Activated CD4-positive, alpha-beta T cell treated with anti-CD3 and anti-CD28 coated beads, Interleukin-2, amount 50 U/mL, for 4 hours (primary cell): ENCODE measurements around the gene MRPL43.

Experiments used
- DNase-seq, 2 experiments: peaks; one replicate each; pipeline ENCODE4 v3.0.0-alpha.2; 2020

Gene MRPL43

DNA sequence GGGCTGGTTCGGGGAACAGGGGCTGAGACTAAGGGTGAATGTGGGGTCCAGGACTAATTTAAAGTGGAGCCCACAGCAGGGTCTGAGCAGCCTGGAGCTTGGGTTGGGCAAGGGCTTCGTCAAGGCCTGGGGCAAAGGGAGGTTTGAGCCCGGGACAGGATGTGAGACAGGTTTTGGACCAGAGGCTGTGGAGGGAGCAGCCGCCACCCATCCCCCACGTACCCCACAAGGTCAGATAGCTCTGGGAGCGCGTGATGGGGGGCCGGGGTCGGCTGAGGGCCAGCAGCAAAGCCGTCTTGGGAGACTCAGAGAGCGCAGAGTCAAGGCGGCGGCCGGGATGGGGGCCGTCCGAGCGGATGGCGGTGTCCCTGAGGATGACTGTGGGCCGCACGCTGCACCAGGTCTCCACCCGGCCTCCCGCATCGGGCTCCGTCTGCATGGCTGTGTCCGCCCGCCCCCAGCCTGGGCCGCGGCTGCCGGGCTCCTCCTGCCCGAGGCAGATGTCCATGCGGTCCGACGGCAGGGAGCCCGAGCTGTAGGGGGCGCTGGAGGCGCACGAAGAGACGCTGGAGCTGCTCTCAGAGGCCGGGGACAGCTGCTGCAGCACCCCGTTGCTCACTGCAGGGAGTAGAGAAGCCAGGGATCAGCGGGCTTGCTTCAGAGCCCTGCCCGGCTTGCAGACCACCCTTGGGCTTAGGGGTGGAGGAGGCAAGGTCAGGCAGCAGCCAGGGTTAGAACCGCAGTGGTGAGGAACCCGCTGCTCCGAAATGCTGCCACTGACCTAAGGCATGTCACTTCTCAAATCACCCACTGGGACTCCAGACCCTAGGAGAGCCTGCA, 31.5 kb upstream of the MRPL43 start:
- DNase-seq = peak; percentile 65 to 70

DNA sequence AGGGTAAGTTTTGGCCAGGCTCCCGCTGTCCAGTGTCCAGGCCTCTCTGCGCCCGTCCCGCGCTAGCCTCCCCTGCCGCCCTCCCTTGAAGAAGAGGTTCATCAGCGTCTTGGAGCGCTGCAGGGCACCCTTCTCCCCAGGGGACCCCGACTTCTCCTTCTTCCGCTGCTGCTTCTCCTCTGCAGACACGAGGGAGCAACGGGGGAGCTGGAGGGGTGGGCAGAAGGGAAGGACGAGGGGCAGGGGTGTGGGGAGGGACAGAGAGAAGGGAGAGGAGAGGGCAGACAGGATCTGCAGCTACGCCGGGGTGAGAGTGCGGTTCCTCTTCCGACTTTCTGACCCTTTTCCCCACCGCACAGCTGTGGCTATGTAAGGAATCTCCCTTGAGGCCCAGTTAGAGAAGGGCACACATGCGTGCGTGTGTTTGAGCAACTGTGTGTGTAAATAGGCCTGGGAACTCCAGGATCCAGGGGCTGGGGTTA, 30.9 kb upstream of the MRPL43 start:
- DNase-seq = no peak

DNA sequence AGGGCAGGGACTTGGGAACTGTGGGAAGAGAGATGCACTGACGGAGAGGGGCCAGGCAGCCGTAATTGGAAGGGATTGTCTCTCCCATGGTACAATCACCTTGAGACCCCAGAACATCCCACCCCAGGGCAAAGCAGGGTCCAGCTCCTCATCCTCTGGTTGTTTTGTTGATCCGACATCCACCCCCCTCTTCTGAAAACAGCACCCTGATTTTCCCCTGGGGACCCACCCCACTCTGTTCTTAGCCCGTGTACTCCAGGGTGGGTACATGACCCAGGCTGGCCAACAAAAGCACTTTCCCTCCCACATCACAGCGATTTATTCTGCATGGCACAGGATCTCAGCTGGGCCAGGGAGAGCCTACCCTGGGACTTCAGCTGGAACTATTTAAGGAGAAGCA, 29.5 kb upstream of the MRPL43 start:
- DNase-seq = no peak

DNA sequence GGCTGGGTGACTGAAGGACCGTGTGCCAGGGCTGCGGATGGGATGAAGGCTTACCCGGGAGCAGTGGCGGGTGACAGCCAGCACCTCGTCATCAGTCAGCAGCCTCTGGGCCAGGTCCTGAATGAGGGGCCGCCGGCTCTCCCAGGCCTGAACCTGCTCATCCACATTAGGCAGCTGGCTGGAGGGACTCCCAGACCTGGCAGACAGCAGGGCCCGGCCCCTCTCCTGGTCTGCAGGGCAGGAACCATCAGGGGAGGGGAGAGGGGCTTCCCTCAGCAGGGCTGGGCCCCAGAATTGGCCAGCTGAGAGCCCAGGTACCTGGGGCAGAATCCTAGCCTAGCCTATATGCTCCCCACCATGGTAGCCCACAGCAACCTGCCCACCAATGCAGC, 28.3 kb upstream of the MRPL43 start:
- no peak for DNase-seq

DNA sequence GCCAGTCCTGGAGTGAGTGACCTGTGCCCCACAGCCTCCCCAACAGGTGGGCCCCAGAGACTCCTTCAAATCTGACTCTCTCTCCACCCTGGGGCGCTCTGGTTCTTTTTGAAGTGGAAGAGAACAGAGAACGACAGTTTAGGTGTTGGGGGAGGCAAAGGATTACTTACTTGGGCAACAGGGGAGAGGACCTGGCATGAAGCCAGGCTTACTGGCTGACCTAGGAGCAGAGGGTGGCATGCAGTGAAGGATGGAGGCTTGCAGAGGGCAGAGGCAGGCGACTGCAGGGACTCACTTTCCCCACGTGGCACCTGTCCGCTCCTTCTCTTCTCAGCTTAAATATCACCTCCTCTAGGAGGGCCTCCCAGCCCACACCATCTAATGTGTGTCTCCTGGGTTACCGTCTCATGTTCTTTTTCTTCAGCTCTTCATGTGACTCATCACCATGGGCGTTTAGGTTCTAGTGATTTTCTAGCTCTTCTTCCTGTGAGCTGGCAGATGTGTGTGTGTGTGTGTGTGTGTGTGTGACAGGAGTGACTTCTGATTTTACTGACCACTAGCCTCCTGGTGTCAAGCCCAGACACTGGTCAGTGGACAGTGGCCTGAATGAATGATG, 27.8 kb upstream of the MRPL43 start:
- DNase-seq = no peak

DNA sequence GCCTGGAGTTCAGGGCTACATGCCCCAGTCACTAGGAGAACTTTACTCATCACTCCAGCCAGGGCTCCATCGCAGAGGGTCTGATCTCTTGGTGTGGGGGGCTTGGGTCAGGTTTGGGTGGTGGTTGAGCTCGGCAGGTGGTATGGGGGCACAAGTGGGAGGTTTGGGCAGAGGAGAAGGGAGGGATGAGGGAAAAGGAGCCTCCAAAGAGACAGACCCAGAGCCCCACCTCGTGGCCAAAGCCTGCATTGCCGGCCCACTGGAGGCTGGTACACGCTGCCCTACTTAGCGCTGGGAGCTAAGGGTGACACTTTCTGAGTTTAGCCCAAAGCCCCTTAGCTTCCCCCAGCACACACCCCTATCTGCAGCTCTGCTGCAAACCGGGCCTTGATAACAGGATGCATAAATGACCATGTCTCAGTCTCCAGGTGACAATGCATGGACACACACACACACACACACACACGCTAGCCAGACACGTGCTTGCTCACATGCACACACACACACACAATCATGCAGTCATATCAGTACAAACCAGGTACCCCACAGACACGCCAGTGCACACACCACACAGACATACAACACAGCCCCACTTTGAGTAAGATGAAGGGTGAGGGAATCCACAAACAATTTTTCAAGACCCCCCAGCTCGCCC, 27.1 kb upstream of the MRPL43 start:
- peak; percentile 65 to 75 for DNase-seq

DNA sequence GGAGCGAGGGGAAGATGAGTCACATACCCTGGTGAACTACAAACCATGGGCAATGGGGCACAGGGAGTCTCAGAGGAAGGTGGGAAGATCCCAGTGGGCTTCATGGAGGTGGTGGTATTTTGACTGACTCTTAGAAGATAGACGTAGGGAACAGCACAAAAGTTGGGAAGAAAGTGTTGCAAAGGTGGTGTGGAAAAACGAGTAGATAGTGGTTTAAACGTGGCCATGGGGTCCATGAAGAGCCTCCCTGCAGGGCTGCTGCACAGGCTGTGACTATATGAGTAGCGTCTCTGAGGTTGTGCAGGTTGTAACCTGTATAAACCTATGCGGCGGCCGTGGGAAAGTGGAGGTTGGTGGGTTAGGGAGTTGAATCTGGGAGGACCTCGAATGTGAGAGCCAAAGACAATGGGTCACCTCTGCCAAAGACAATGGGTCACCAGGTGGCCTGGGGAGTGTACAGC, 26.1 kb upstream of the MRPL43 start:
- DNase-seq = no peak

DNA sequence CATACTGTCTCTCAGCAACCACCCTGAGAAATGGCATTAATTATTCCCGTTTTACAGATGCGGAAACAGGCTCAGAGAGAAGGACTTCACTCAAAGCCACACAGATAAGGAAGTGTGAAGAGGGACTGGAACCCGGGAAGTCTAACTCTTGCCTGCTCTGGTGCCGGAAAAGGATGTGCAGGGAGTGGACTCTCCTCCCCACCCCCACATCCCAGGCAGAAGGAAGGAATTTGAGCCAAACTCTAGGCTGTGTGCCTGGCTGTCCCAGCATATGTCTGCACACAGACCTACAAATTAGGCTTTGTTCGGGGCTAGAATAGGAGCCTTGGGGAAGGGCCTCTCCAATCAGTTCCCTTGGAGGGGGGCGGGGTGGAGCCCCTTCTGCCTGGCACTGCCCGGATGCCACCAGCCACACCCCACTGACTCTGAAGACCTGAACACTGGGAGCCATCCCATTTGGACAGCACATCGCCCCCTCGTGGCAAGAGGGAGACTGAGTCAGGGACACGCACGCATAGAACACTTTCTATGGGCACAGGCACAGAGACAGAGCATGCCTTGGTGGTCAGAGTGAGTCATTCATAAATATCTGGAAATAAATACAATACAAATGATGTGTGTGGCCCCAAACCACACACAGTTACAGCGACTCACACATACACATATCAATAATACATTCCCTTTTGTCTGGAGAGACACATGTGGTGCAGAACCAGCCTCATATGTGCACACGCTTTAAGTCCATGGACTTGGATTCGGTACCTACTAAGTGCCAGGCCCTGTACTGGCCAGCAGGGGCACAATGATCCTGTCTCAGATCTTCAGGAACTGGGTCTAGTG, 25.4 kb upstream of the MRPL43 start:
- peak; percentile 71 to 75 for DNase-seq

DNA sequence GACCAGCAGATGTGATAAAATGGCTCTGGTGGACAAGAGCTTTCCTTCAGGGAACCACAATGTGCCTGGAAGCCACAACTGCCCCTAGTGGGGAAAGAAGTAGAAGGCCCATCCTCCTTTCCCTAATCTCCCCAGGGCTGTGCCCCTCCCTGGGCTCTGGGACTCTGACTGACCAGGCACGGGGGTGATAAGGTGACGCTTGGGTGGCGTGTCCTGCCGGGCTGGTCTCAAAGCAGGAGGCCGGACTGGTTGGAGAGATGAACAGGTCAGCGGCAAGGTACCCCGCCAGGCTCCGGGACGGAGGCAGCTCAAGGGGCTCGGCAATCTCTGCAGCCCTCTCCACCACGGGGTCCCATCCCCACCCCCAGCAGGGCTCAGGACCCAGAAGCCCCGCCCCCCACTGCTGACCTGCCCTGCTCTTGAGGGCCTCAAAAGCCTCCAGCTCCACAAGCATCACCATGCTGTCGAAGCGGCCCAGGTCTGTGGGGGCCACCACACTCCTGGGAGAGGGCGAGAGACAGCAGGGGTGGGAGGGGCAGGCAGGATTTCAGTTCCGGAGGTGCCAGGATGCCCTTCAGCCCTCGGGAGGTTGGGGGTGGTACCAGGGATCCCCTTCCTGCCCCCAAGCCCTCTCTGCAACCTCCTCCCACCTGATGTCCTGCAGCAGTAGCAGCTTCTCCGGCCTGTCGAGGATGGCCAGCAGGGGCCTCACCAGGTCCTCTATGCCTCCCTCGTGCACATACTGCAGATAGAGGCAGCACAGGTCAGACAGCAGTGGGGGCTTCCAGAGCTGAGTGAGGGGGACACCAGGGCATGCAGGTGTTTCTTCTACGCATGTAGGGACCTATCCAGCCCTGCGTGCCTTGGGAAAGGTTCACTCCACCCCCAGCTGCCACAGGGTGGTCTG, 24.5 kb upstream of the MRPL43 start:
- no peak for DNase-seq

DNA sequence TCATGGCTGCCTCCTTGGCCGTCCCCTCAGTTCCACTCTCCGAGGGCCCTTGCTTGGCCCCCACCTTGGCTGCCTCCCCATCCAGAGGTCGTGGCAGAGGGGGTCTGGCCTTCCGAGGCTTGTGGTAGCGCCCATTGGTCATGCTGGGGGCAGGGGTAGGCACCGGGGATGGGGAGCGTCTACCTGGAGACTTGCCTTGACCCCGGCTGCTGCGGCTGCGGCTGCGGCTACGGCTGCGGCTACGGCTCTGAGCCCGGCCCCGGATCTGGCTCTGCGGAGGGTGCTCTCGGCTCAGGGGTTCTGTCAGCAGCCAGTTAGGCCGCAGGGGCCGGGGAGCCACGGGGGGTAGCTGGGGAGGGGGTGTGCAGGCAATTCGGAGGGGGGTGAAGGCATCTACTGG, 23.0 kb upstream of the MRPL43 start:
- no peak for DNase-seq

DNA sequence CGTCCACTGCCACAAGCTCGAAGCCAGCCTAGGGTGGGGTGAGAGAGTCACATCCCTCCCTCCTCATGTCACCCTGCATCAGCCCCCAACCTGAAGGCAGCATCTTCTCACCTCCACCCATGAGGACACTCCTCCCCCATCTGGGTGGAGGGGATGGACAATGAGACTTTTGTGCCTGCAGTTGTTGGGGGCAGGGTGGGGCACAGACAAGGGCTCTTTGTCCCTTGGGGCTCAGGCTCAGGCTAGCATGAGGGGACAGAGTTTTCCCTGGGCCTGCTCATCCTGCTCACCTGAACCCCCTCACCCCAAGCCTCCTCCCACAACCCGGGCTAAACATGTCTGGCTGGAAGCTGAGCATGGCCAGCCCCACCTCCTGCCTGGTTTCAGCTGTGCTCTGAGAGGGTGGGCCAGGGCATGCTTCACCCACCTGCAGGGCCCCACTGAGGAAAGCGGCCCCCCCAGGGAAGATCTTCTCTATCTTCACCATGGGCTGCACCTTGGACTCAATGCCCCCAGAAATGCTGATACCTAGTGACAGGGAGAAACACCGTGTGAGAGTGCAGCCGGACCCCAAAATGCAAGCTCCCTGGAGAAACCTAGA, 21.6 kb upstream of the MRPL43 start:
- DNase-seq = no peak

DNA sequence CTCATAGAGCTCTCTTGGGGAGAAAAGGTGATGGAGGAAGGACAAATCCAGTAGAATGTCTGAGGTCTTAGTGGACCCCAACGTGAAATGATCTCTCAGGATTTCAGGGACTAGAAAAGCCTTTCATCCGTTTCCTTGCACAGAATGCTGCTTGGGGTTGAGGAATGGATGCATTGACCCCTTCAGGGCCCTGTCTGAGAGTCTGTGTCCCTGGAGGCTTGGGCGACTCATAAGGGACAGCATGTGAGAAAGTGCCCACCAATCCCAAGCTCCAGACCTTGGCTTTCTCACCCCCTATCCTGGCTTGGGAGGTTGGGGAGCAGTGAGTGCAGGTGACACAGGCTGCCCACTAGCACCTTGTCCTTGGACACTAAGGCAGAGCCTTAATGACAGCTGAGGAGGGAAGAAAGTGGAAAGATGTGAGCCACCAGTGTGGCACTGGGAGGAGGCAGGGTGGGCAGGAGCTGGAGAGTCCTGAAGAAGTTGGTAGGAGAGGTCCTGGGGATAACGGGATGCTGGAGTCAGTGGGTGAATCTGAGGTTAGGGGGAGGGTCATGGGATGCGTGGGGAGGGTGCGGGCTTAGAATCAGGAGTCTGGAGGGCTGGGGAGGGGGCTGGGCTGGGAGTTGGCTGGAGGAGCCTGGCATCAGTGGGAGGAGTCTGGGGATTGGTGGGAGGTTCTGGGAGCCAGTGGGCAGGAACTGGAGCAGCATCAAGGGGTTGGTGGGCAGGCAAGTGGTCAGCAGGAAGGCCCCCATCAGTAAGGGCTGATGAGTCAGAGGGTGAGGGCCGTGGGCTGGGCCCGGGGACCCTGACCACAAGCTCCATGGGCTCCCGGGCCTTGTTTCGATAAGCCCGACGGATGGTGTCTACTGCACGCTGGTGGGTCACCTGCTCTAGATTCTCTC, 20.9 kb upstream of the MRPL43 start:
- DNase-seq = no peak

DNA sequence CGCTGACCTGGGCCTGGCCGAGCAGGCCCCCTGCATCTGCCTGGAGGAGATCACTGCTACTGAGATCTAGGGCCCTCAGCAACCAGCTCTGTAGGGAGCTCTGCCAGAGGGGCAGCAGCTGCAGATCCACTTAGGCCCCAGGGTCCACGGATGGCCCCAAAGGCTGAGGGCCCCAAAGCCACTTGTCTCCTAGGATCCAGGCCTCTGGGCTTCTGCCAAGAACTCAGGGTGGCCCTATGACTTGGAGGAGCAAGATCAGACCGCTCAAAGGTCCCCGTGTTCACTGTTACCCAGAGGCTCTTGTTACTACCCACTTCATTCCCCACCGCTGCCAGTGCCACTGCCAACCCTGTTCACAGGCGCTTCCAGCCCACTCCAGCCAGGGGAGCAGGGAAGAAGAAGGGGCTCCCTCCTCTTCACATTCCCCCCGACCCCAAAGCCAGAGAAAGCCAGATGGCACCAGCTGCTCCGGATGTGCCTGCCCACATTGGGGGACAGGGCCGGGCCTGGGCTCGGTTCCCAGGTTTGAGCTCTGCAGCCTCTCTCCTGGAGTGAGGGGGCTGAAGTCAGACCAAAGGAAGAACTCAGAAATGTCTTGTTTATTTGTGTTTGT, 19.9 kb upstream of the MRPL43 start:
- DNase-seq = no peak

DNA sequence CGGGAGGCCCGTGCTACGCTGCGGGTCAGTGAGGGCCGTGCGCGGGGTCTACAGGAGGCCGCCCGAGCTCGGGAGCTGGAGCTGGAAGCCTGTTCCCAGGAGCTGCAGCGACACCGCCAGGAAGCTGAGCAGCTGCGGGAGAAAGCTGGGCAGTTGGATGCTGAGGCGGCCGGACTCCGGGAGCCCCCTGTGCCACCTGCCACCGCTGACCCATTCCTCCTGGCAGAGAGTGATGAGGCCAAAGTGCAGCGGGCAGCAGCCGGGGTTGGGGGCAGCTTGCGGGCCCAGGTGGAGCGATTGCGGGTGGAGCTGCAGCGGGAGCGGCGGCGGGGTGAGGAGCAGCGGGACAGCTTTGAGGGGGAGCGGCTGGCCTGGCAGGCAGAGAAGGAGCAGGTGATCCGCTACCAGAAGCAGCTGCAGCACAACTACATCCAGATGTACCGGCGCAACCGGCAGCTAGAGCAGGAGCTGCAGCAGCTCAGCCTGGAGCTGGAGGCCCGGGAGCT, 19.3 kb upstream of the MRPL43 start:
- no peak for DNase-seq

DNA sequence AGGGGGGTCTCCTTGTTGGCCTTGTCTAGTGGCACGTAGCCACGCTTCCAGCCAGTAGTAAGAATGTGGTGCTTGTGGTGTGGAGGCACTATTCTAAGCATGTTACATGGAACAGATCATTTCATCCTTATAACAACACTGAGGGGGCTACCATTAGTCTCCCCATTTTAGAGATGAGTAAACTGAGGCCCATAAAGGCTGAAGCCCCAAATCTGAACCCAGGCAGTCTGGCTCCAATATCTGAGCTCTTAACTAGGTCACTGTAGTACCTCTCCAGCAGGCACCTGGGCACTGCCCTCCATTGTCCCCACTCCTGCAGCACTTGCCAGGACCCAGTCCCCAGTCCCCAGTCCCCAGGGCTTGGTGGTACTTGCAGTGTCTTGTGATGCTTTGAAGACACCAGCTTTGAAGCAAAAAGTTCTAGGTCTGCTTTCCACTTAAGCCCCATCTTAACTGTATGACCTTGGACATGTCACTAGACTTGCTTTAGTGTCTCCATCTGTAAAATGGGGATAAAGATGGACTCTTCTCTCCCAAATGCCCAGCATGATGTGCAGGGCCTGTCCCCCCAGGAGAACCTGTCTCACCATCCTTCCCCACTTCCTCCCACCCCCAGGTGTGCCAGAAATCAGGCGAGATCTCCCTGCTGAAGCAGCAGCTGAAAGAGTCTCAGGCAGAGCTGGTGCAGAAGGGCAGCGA, 18.7 kb upstream of the MRPL43 start:
- DNase-seq = no peak

DNA sequence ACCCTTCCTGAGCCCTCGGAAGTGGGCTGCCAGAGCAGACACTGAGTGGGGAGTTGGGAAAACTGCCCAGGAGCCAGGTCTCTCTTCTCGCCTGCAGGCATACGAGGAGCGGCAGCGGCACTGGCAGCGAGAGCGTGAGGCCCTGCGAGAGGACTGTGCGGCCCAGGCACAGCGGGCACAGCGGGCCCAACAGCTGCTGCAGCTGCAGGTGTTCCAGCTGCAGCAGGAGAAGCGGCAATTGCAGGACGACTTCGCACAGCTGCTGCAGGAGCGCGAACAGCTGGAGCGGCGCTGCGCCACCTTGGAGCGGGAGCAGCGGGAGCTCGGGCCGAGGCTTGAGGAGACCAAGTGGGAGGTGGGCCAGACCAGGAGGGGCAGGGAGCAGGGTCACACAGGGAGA, 18.1 kb upstream of the MRPL43 start:
- no peak for DNase-seq

DNA sequence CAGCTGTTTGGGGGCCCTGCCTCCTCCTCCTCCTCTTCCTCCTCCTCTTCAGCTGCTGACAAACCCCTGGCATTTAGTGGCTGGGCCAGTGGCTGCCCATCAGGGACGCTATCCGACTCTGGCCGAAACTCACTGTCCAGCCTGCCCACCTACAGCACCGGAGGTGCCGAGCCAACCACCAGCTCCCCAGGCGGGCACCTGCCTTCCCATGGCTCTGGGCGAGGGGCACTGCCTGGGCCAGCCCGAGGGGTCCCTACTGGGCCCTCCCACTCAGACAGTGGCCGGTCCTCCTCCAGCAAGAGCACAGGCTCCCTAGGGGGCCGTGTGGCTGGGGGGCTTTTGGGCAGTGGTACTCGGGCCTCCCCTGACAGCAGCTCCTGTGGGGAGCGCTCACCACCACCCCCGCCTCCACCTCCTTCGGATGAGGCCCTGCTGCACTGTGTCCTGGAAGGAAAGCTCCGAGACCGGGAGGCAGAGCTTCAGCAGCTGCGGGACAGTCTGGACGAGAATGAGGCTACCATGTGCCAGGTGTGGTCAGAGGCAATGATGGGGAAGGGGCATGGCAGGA, 16.4 kb upstream of the MRPL43 start:
- no peak for DNase-seq

DNA sequence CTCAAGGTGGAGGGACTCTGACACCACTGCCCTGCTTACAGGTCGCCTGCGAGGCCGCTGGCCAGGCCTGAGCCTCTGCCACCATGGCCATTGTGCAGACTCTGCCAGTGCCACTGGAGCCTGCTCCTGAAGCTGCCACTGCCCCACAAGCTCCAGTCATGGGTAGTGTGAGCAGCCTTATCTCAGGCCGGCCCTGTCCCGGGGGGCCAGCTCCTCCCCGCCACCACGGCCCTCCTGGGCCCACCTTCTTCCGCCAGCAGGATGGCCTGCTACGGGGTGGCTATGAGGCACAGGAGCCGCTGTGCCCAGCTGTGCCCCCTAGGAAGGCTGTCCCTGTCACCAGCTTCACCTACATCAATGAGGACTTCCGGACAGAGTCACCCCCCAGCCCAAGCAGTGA, 15.2 kb upstream of the MRPL43 start:
- no peak for DNase-seq

DNA sequence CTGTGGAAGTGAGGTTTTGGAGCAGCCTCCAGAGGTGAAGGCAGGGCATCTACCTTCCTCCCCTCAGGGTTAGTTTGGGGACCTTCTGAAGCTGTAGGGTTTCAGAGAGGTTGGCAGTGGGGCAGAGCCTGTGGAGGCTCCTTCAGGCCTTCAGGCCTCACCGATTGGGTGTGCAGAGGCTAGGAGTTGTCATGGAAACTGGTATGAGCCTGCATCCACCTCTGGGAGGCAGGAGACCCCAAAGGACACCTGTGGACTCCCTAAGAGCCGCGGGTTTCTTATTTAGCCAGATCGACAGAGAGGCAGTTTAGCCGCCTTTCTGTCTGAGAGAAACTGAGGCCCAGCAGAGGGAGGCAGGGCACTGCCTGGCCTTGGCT, 14.3 kb upstream of the MRPL43 start:
- no peak for DNase-seq
